ENCODE results near the gene SPECC1. TPM values are rescaled to one million over a fixed set of nuclear protein-coding genes. Genes with fewer than 3 reads are reported as not detected.

Gene SPECC1
- total RNA-seq, 1 experiment from 2014 or later = 55.3 TPM

GRCh38 chr17:20059728-20060188 lies 50.6 kb downstream of the SPECC1 start:
- BruUV-seq (replicated peaks) = no TSS peak
- Mint-ChIP-seq H3K4me3 (ENCODE audit: unreplicated experiment) (no peak overlapping the region), H3K9me3 (ENCODE audit: unreplicated experiment) (no peaks in the 10 kb centered on the region), H3K27me3 (ENCODE audit: insufficient read depth, unreplicated experiment) (no peaks in the 10 kb centered on the region), H3K4me1 (ENCODE audit: insufficient read depth, unreplicated experiment) (peaks cover 26% of the 10 kb centered on the region), H3K36me3 (ENCODE audit: insufficient read depth, unreplicated experiment) (no peaks in the 10 kb centered on the region), H3K27ac (ENCODE audit: low read depth, unreplicated experiment) (peak overlapping the region; percentile 59)
- CTCF ChIA-PET = interaction anchor here (0.8 kb wide), 1 partner anchor 50 kb away, joined by 5 read pairs; no protein-coding TSS in a partner anchor
- peak; percentile 57 for DNase-seq (ENCODE audit: unreplicated experiment)
- intact Hi-C loops (cut with micrococcal nuclease) = loop anchor here (5.0 kb wide), 1 partner anchor 52 kb away; the partner anchor contains the start of gene SPECC1
- POLR2A ChIA-PET = interaction anchor here (0.6 kb wide), 1 partner anchor 20 kb away, joined by 3 read pairs; no protein-coding TSS in a partner anchor
- TF ChIP-seq CTCF (IDR thresholded peaks at IDR 0.05; ENCODE audit: unreplicated experiment) = no peak

DNA sequence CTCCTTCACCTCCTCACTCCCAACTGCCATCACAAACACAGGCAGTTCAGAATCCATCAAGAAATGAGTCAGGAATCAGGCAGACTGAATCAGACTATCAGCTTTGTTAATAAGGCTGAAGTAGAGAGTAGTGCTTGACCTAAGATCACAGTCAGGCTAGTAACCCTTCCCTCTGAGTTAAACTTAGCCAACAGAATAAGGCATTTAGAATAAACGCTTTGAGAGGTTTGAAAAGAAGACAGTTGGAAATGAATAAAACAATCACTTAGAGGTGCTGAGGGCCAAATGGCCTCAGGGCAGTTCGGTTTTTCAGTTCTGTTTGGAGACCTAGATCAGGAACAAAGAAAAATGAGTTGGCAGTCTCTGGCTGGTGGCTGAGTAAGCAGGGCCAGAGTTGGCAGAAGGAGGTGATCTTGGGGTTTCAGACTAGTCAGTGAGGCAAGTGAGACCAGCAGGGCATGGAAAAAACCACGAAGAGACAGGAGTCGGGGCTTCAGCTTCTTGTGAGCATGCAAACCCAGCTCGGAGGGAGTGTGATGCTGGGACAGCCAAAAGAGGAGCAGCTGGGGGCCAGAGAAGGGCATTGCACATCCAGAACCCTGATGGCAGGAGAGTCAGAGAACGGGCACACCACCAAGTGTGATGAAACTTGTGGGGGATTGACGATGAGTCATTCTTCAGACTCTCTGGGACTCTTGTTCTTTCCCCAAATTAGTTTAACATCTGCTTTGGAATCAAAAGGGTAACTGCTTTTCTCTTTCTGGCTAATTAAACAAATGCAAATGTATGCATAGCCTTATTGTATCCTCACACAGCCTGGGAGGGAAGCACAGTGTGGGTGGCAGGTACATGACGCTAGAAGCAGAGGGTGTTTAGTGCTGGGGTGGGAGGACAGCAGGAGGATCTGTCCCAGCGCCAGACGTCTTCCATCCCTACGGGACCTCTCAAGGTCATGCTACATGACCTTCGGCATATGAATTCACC lies 54.8 kb downstream of the SPECC1 start:
- H3K27ac Mint-ChIP-seq (ENCODE audit: low read depth, unreplicated experiment) = peak overlapping the region; percentile 61
- intact Hi-C loops (cut with micrococcal nuclease) = loop anchor here (5.0 kb wide), 1 partner anchor 57 kb away; the partner anchor contains the start of gene SPECC1
- TF ChIP-seq CTCF (IDR thresholded peaks at IDR 0.05; ENCODE audit: unreplicated experiment) = no peak
- no TSS peak for BruUV-seq (replicated peaks)
- no peaks in the 10 kb centered on the region for H3K27me3 Mint-ChIP-seq (ENCODE audit: insufficient read depth, unreplicated experiment)
- H3K9me3 Mint-ChIP-seq (ENCODE audit: unreplicated experiment) = no peaks in the 10 kb centered on the region
- ChIA-PET POLR2A (interaction anchor here (0.6 to 1.9 kb wide), 12 partner anchors 11 to 561 kb away, joined by 3 to 6 read pairs (median 4); partner anchors contain the start of genes AKAP10 and SPECC1), CTCF (interaction anchor here (0.8 to 1.6 kb wide), 2 partner anchors 11 to 54 kb away, joined by 3 read pairs; no protein-coding TSS in a partner anchor)
- peak overlapping the region; percentile 49 for H3K4me3 Mint-ChIP-seq (ENCODE audit: unreplicated experiment)
- H3K36me3 Mint-ChIP-seq (ENCODE audit: insufficient read depth, unreplicated experiment) = peaks cover 2% of the 10 kb centered on the region
- peaks cover 42% of the 10 kb centered on the region for H3K4me1 Mint-ChIP-seq (ENCODE audit: insufficient read depth, unreplicated experiment)
- DNase-seq (ENCODE audit: unreplicated experiment) = peak; percentile 96

- CTCF ChIA-PET = interaction anchor here (0.7 to 1.0 kb wide), 3 partner anchors 10 to 211 kb away, joined by 3 to 4 read pairs (median 4); no protein-coding TSS in a partner anchor
- Mint-ChIP-seq H3K27me3 (ENCODE audit: insufficient read depth, unreplicated experiment) (no peaks in the 10 kb centered on the region), H3K9me3 (ENCODE audit: unreplicated experiment) (no peaks in the 10 kb centered on the region), H3K4me1 (ENCODE audit: insufficient read depth, unreplicated experiment) (peaks cover 34% of the 10 kb centered on the region), H3K4me3 (ENCODE audit: unreplicated experiment) (no peak overlapping the region), H3K27ac (ENCODE audit: low read depth, unreplicated experiment) (peak overlapping the region; percentile 61), H3K36me3 (ENCODE audit: insufficient read depth, unreplicated experiment) (peaks cover 5% of the 10 kb centered on the region)
- peak; percentile 80 for DNase-seq (ENCODE audit: unreplicated experiment)
- no peak for TF ChIP-seq CTCF (IDR thresholded peaks at IDR 0.05; ENCODE audit: unreplicated experiment)
- intact Hi-C loops (cut with micrococcal nuclease) = no loop called here
- POLR2A ChIA-PET = interaction anchor here (0.6 to 1.5 kb wide), 6 partner anchors 17 to 146 kb away, joined by 3 to 4 read pairs (median 3); no protein-coding TSS in a partner anchor
- BruUV-seq (replicated peaks) = no TSS peak
Measured at GRCh38 chr17:20066253-20066652, 57.1 kb downstream of the SPECC1 start.

DNA sequence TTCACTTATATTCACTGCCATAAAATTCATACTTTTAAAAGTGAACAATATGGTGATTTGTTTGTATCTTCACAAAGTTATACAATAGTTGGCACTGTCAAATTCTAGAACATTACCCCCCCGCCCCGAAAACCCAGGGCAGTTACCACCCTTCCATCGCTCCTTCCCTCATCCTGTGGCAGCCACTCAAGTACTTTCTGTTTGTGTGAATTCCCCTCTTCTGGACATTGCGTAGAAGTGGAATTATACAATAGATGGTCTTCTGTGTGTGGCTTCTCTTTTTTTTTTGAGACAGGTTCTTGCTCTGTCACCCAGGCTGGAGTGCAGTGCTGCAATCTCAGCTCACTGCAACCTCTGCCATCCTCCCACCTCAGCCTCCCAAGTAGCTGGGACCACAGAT lies 58.6 kb downstream of the SPECC1 start:
- BruUV-seq (replicated peaks) = no TSS peak
- ChIA-PET POLR2A (interaction anchor here (1.2 to 1.5 kb wide), 2 partner anchors 58 to 90 kb away, joined by 3 read pairs; partner anchors contain the start of gene AKAP10), CTCF (interaction anchor here (1.0 to 1.4 kb wide), 2 partner anchors 58 to 59 kb away, joined by 6 to 10 read pairs; no protein-coding TSS in a partner anchor)
- no peak for DNase-seq (ENCODE audit: unreplicated experiment)
- intact Hi-C loops (cut with micrococcal nuclease) = no loop called here
- no peaks in the 10 kb centered on the region for H3K9me3 Mint-ChIP-seq (ENCODE audit: unreplicated experiment)
- no peak overlapping the region for H3K4me3 Mint-ChIP-seq (ENCODE audit: unreplicated experiment)
- H3K27me3 Mint-ChIP-seq (ENCODE audit: insufficient read depth, unreplicated experiment) = no peaks in the 10 kb centered on the region
- no peak overlapping the region for H3K27ac Mint-ChIP-seq (ENCODE audit: low read depth, unreplicated experiment)
- H3K4me1 Mint-ChIP-seq (ENCODE audit: insufficient read depth, unreplicated experiment) = peaks cover 34% of the 10 kb centered on the region
- TF ChIP-seq CTCF (IDR thresholded peaks at IDR 0.05; ENCODE audit: unreplicated experiment) = no peak
- H3K36me3 Mint-ChIP-seq (ENCODE audit: insufficient read depth, unreplicated experiment) = peaks cover 5% of the 10 kb centered on the region
